Measurements from ENCODE around the gene CTNNBL1. TPM values are rescaled to one million over a fixed set of nuclear protein-coding genes. Genes with fewer than 3 reads are reported as not detected.
A peak's percentile ranks its signal among the peaks of the same experiment; 100 is the strongest.

Gene CTNNBL1
- total RNA-seq, 1 donor from 2014 or later = 60.0 TPM

DNA sequence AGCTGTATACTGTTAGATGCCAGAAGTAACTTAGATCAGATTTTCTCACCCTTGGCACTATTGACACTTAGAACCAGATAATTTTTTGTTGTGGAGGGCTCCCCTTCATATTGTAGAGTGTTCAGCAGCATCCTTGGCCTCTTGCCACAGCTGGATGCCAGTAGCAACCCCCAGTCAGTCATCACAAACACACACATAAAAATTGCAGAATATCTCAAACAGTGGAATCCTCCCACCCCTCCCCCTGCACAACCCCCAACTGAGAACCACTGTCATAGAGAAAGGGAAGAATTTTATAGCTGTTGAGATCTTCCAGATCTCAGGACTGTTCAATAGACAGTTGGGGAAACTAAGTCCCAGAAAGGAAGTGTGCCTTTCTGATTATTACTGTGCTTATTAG lies 127.9 kb downstream of the CTNNBL1 start:
- Mint-ChIP-seq H3K36me3 (peaks cover 5% of the 10 kb centered on the region), H3K4me1 (ENCODE audit: unreplicated experiment) (peaks cover 27% of the 10 kb centered on the region), H3K27me3 (no peaks in the 10 kb centered on the region), H3K4me3 (no peak overlapping the region), H3K27ac (peak overlapping the region; percentile 93), H3K9me3 (no peaks in the 10 kb centered on the region)
- TF ChIP-seq, protein P1, sequence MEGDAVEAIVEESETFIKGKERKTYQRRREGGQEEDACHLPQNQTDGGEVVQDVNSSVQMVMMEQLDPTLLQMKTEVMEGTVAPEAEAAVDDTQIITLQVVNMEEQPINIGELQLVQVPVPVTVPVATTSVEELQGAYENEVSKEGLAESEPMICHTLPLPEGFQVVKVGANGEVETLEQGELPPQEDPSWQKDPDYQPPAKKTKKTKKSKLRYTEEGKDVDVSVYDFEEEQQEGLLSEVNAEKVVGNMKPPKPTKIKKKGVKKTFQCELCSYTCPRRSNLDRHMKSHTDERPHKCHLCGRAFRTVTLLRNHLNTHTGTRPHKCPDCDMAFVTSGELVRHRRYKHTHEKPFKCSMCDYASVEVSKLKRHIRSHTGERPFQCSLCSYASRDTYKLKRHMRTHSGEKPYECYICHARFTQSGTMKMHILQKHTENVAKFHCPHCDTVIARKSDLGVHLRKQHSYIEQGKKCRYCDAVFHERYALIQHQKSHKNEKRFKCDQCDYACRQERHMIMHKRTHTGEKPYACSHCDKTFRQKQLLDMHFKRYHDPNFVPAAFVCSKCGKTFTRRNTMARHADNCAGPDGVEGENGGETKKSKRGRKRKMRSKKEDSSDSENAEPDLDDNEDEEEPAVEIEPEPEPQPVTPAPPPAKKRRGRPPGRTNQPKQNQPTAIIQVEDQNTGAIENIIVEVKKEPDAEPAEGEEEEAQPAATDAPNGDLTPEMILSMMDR (conservative IDR thresholded peaks at IDR 0.05) = no peak
- no peak for DNase-seq (ENCODE audit: extremely low spot score, unreplicated experiment)

GRCh38 chr20:37822141-37822601 lies 128.3 kb downstream of the CTNNBL1 start:
- DNase-seq (ENCODE audit: extremely low spot score, unreplicated experiment) = no peak
- Mint-ChIP-seq H3K9me3 (no peaks in the 10 kb centered on the region), H3K27ac (peak overlapping the region; percentile 93), H3K4me3 (no peak overlapping the region), H3K27me3 (no peaks in the 10 kb centered on the region), H3K4me1 (ENCODE audit: unreplicated experiment) (peaks cover 24% of the 10 kb centered on the region), H3K36me3 (peaks cover 5% of the 10 kb centered on the region)
- TF ChIP-seq, protein P1 (conservative IDR thresholded peaks at IDR 0.05) = no peak

DNA sequence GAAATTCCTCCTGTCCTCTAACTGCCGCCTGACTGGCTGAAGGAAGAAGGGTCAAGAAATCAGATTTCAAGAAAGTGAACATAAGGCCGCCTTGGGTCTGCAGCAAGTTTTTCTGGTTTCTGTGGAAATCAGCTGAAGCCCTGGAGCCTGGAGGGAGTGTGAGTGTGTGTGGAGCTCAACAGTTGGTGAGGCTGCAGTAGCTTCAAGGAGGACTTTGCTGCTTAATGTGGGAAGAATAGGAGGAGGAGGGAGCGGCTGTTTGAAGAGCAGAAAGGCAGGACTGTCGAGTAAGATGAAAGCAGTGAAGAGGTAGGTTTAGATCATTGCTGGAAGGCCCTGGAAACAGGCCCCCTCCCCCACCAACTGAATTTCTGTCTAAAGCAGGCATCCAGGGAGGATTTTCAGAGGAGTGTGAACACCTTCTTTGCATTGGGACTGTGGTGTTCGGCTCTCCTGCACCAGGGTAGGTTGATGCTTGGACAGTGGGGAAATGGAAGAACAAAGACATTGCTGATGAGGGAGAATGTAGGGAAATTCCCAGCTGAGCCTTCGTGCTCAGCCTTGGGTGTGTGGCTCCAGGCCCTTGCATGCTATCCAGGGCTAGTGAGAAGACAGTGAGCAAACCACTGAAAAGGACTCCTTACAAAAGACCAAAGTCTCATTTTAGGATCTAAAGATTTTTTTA lies 129.6 kb downstream of the CTNNBL1 start:
- no peak for DNase-seq (ENCODE audit: extremely low spot score, unreplicated experiment)
- peaks cover 24% of the 10 kb centered on the region for H3K4me1 Mint-ChIP-seq (ENCODE audit: unreplicated experiment)
- H3K27me3 Mint-ChIP-seq = no peaks in the 10 kb centered on the region
- H3K27ac Mint-ChIP-seq = peak overlapping the region; percentile 93
- peak overlapping the region; percentile 61 for H3K4me3 Mint-ChIP-seq
- peaks cover 5% of the 10 kb centered on the region for H3K36me3 Mint-ChIP-seq
- H3K9me3 Mint-ChIP-seq = no peaks in the 10 kb centered on the region
- TF ChIP-seq, protein P1 (conservative IDR thresholded peaks at IDR 0.05) = no peak

DNA sequence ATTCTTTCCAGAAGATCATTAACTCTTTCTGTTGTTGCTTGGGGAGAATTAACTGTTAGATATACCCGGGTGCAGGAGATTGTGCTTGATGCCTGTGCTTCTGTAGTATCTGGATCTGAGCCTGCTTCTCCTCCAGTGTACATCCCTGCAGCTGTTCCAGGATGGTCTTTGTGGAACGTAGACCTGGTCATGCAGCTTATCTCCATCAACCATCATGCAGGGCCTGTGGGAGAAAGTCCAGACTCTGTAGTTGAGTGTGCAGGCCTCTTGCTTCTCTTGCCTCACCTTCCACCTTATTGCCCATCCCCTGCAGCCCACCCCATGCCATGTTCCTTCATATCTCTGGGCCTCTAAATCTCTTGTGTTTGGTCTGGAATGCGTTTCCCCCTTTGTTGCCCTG lies 133.8 kb downstream of the CTNNBL1 start:
- H3K27me3 Mint-ChIP-seq = no peaks in the 10 kb centered on the region
- H3K27ac Mint-ChIP-seq = no peak overlapping the region
- H3K4me1 Mint-ChIP-seq (ENCODE audit: unreplicated experiment) = peaks cover 12% of the 10 kb centered on the region
- no peak for DNase-seq (ENCODE audit: extremely low spot score, unreplicated experiment)
- H3K9me3 Mint-ChIP-seq = no peaks in the 10 kb centered on the region
- H3K36me3 Mint-ChIP-seq = no peaks in the 10 kb centered on the region
- H3K4me3 Mint-ChIP-seq = no peak overlapping the region
- TF ChIP-seq, protein P1 (conservative IDR thresholded peaks at IDR 0.05) = no peak

DNA sequence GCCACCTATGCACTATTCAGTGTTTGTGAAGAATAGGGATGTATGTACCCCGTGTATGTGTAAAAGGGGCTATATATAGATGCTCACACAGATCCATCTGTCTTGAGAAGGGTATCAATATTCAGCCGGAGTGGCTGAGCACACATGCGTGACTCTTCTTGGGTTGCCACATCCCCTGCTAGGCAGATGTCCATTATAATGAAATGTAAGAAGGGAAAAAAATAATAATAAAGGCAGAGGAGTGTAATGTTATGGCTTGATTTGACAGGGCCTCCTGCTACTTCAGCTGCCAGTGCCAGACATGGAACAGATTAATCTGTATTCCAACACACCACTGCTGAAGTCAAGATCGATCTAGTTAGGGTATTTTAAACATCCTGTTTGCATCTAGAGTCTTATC lies 134.9 kb downstream of the CTNNBL1 start:
- Mint-ChIP-seq H3K4me3 (no peak overlapping the region), H3K9me3 (no peaks in the 10 kb centered on the region), H3K27me3 (no peaks in the 10 kb centered on the region), H3K4me1 (ENCODE audit: unreplicated experiment) (peaks cover 11% of the 10 kb centered on the region), H3K27ac (no peak overlapping the region), H3K36me3 (no peaks in the 10 kb centered on the region)
- TF ChIP-seq, protein P1 (conservative IDR thresholded peaks at IDR 0.05) = no peak
- no peak for DNase-seq (ENCODE audit: extremely low spot score, unreplicated experiment)

Data from type B pancreatic cell (in vitro differentiated cells).